HepG2 (cell line): ENCODE results near the gene LCE2C. TPM values are rescaled to one million over a fixed set of nuclear protein-coding genes. Genes with fewer than 3 reads are reported as not detected.

Experiments
- ATAC-seq: fragments of 200-7000 bp; cut with Tn5 transposase; 3 replicates; pipeline ENCODE4 v1.9.1; 2020; ENCODE audit warnings: mild to moderate bottlenecking, moderate library complexity
- BruUV-seq: library from RNA; stranded (reverse); fragments of 400-500 nt; replicated peaks from 2 replicates; lab custom pipeline; 2021; lab: Mats Ljungman, UMichigan
- CTCF ChIA-PET: fragments of 300-600 bp; formaldehyde crosslinking; extraction: SDS; loops from one replicate; lab custom pipeline; 2021; ENCODE audit warnings: low total read pairs, inconsistent platforms, low intra/inter-chr PET ratio; lab: Yijun Ruan, JAX
- POLR2A ChIA-PET: fragments of 350-600 bp; sonication (Branson Sonifier 250); formaldehyde crosslinking; loops from one replicate; lab custom pipeline; 2020; ENCODE audit warnings: antibody characterized with exemption, inconsistent platforms; lab: Yijun Ruan, JAX
- DNase-seq: peaks from one replicate; pipeline ENCODE4 v3.0.0-alpha.2; 2015; ENCODE audit warnings: low spot score
- FAIRE-seq: peaks from 3 replicates; lab custom pipeline; 2011; peaks lifted over from hg19 to GRCh38; lab: Jason Lieb, UNC
- H2AFZ ChIP-seq: one replicate; pipeline ENCODE4 v1.6.1; 2011; ENCODE audit warnings: low read length, inconsistent platforms
- H3K27ac ChIP-seq: fragments of 300-600 bp; 3 replicates; pipeline ENCODE4 v1.8.0; 2011; ENCODE audit warnings: mixed run types, mild to moderate bottlenecking, mixed read lengths, low read length, inconsistent platforms; ENCODE audit not compliant: insufficient read depth; ENCODE audit errors: extremely low read length
- H3K27me3 ChIP-seq, 2 experiments: fragments of 200-600 bp in 1 of 2; 2 replicates in 1 of 2; 3 replicates in 1 of 2; pipeline versions ENCODE4 v1.6.0 to v1.8.0; 2011; ENCODE audit warnings: low read length in 2 of 2, mild to moderate bottlenecking in 2 of 2, moderate library complexity in 2 of 2, inconsistent platforms in 1 of 2; ENCODE audit not compliant: insufficient read depth in 2 of 2, control insufficient read depth in 1 of 2
- H3K36me3 ChIP-seq, 2 experiments: fragments of 200-600 bp in 1 of 2; replicated peaks in 1 of 2; 2 replicates in 1 of 2; 3 replicates in 1 of 2; pipeline versions ENCODE4 v1.5.1 to v1.8.0; 2011; ENCODE audit warnings: low read length in 2 of 2, inconsistent platforms in 1 of 2; ENCODE audit not compliant: insufficient read depth in 2 of 2, control insufficient read depth in 1 of 2
- H3K4me1 ChIP-seq: 2 replicates; pipeline ENCODE4 v1.5.1; 2012; ENCODE audit warnings: low read length, inconsistent platforms; ENCODE audit not compliant: insufficient read depth
- H3K4me2 ChIP-seq: 2 replicates; pipeline ENCODE4 v1.6.0; 2011; ENCODE audit warnings: low read depth, low read length, inconsistent platforms
- H3K4me3 ChIP-seq, 3 experiments: fragments of 200-600 bp in 1 of 3; sonication (generic), shearing (Covaris generic) in 1 of 3; replicated peaks in 1 of 3; 2 replicates each; pipeline ENCODE4 v1.5.1; 2011 to 2016; ENCODE audit warnings: low read length in 3 of 3, inconsistent platforms in 2 of 3, low read depth in 2 of 3, mild to moderate bottlenecking in 2 of 3, control low read depth in 1 of 3, mixed read lengths in 1 of 3; ENCODE audit not compliant: insufficient read depth in 1 of 3
- H3K79me2 ChIP-seq: one replicate; pipeline ENCODE4 v1.6.1; 2011; ENCODE audit warnings: low read length, inconsistent platforms; ENCODE audit not compliant: insufficient read depth
- H3K9ac ChIP-seq: 2 replicates; pipeline ENCODE4 v1.6.0; 2011; ENCODE audit warnings: mild to moderate bottlenecking, low read depth, low read length, inconsistent platforms; ENCODE audit not compliant: insufficient read depth
- H3K9me3 ChIP-seq: 2 replicates; pipeline ENCODE4 v1.5.1; 2012; ENCODE audit warnings: mild to moderate bottlenecking, low read length
- H4K20me1 ChIP-seq: 2 replicates; pipeline ENCODE4 v1.6.0; 2011; ENCODE audit warnings: inconsistent platforms, mild to moderate bottlenecking, low read length, moderate library complexity; ENCODE audit not compliant: insufficient read depth
- CHCHD3 ChIP-seq: sonication (generic); formaldehyde crosslinking; IDR thresholded peaks from 2 replicates; pipeline ENCODE4 v1.8.0; 2022; ENCODE audit warnings: mild to moderate bottlenecking, missing genetic modification reagents, moderate library complexity
- GATAD2A ChIP-seq: IDR thresholded peaks from 2 replicates; pipeline ENCODE4 v1.6.1; 2016
- HOXD1 ChIP-seq: sonication (generic); formaldehyde crosslinking; IDR thresholded peaks from 2 replicates; pipeline ENCODE4 v1.5.0; 2020; ENCODE audit warnings: missing genetic modification reagents
- IKZF5 ChIP-seq: IDR thresholded peaks from 2 replicates; pipeline ENCODE4 v1.6.1; 2018; ENCODE audit warnings: missing genetic modification reagents, mild to moderate bottlenecking, missing compliant biosample characterization
- MED13 ChIP-seq: sonication (generic); formaldehyde crosslinking; IDR thresholded peaks from 2 replicates; pipeline ENCODE4 v1.5.0; 2020; ENCODE audit warnings: missing genetic modification reagents
- MEIS2 ChIP-seq: sonication (generic); formaldehyde crosslinking; IDR thresholded peaks from 2 replicates; pipeline ENCODE4 v1.9.0; 2021; ENCODE audit warnings: mild to moderate bottlenecking, missing genetic modification reagents
- MXD4 ChIP-seq: IDR thresholded peaks from 2 replicates; pipeline ENCODE4 v1.6.1; 2016; ENCODE audit warnings: mild to moderate bottlenecking, missing biosample characterization, missing genetic modification reagents
- SMAD9 ChIP-seq: sonication (generic); formaldehyde crosslinking; IDR thresholded peaks from 2 replicates; pipeline ENCODE4 v1.5.1; 2020; ENCODE audit warnings: mild to moderate bottlenecking, missing genetic modification reagents
- SMARCC2 ChIP-seq: fragments of 450-650 bp; IDR thresholded peaks from 2 replicates; pipeline ENCODE4 v1.6.1; 2017; ENCODE audit warnings: antibody characterized with exemption, mild to moderate bottlenecking
- YY1 ChIP-seq: IDR thresholded peaks from 2 replicates; pipeline ENCODE4 v1.6.1; 2011; ENCODE audit warnings: low read length, low read depth, moderate library complexity, mild to moderate bottlenecking; ENCODE audit not compliant: insufficient read depth, insufficient replicate concordance
- ZBTB3 ChIP-seq: sonication (generic); formaldehyde crosslinking; IDR thresholded peaks from 2 replicates; pipeline ENCODE4 v1.4.0; 2020; ENCODE audit warnings: low read depth, mild to moderate bottlenecking, moderate library complexity, missing genetic modification reagents, borderline replicate concordance
- ZNF20 ChIP-seq: sonication (generic); formaldehyde crosslinking; IDR thresholded peaks from 2 replicates; pipeline ENCODE4 v1.4.0; 2020; ENCODE audit warnings: mild to moderate bottlenecking, moderate library complexity, missing genetic modification reagents
- ZNF451 ChIP-seq: sonication (generic); formaldehyde crosslinking; IDR thresholded peaks from 2 replicates; pipeline ENCODE4 v1.5.0; 2020; ENCODE audit warnings: mild to moderate bottlenecking, missing genetic modification reagents
- ZNF768 ChIP-seq: sonication (generic); formaldehyde crosslinking; IDR thresholded peaks from 2 replicates; pipeline ENCODE4 v1.4.0; 2020; ENCODE audit warnings: missing genetic modification reagents
- WGBS: methylation state at CpG from one replicate; pipeline ENCODE4 v1.1.6; 2017; ENCODE audit warnings: low lambda C conversion rate; 5-methylcytosine and 5-hydroxymethylcytosine counted together
- in situ Hi-C: cut with HindIII; loops from 2 replicates; pipeline ENCODE4 v1.10.0; 2017; ENCODE audit warnings: low pct_unique_long_range_greater_than_20kb; ENCODE audit not compliant: extremely low pct_ligation_motif_present
- intact Hi-C: fragments of 100-400 bp; cut with micrococcal nuclease; formaldehyde crosslinking; loops from one replicate; pipeline ENCODE4 v1.10.0; 2022; ENCODE audit not compliant: unreplicated experiment
- polyA plus RNA-seq, 8 experiments: library from polyadenylated mRNA; depleted of rRNA in 3 of 8; stranded (reverse) in 7 of 8; unstranded in 1 of 8; fragments of >200 nt; fragmentation: Illumina TruSeq in 4 of 8; extraction: Trizol in 4 of 8; gene quantifications; 2 replicates each; pipeline versions ENCODE4 v1.2.1 to v1.2.3, GENCODE V29; 2011 to 2016; ENCODE audit warnings: low read depth in 4 of 8, missing spikeins in 1 of 8, mixed read lengths in 1 of 8; ENCODE audit not compliant: insufficient read depth in 1 of 8
- total RNA-seq, 5 experiments: library from RNA; depleted of rRNA; stranded (reverse); fragments of >200 nt; fragmentation: Illumina TruSeq; extraction: Trizol; gene quantifications; 2 replicates each; pipeline ENCODE4 v1.2.3, GENCODE V29; 2016; ENCODE audit warnings: low read depth in 1 of 5

The LCE2C gene
- total and polyA plus RNA-seq, 2 of the 13 experiments (the other 11 are each of a cell fraction or from before 2014, with no cell fraction given) = not detected

- Histone ChIP-seq H2AFZ (no peak within 1 kb of the TSS), H3K4me3 (no peak within 1 kb of the TSS), H3K27me3 (no peaks in the 10 kb centered on the region; a peak in 1 of 5 replicates), H3K9me3 (no peaks in the 10 kb centered on the region; the same call in 1 of the 2 replicates), H4K20me1 (no peaks in the 10 kb centered on the region), H3K4me1 (no peaks in the 10 kb centered on the region), H3K79me2 (no peaks in the 10 kb centered on the region), H3K9ac (no peak within 1 kb of the TSS), H3K27ac (no peak within 1 kb of the TSS), H3K36me3 (no peaks in the 10 kb centered on the region), H3K4me2 (no peak within 1 kb of the TSS)
- WGBS = 0% methylated on average over 1 of the region's 4 CpGs
- BruUV-seq = no TSS peak
- TF ChIP-seq ZNF451 (CRISPR knock-in tag) = no peak
- TF ChIP-seq MEIS2 = no peak
- no peak for TF ChIP-seq ZBTB3 (CRISPR knock-in tag)
- no peak for TF ChIP-seq ZNF20 (CRISPR knock-in tag)
- TF ChIP-seq YY1 = no peak
- TF ChIP-seq SMAD9 = no peak
- no peak for TF ChIP-seq HOXD1 (CRISPR knock-in tag)
- no peak for TF ChIP-seq ZNF768
- TF ChIP-seq IKZF5 (CRISPR knock-in tag) = no peak
- TF ChIP-seq MXD4 = no peak
- TF ChIP-seq GATAD2A (CRISPR knock-in tag) = no peak
- TF ChIP-seq SMARCC2 = no peak
- no peak for TF ChIP-seq CHCHD3 (CRISPR knock-in tag)
- TF ChIP-seq MED13 (CRISPR knock-in tag) = no peak
- no peak for ATAC-seq
- POLR2A ChIA-PET = no interaction called here
- CTCF ChIA-PET = no interaction called here
- no peak for FAIRE-seq
- intact Hi-C loops = no loop called here
- DNase-seq = no peak
- in situ Hi-C loops = no loop called here
Observed at GRCh38 chr1:152697701-152698600, 22.9 kb downstream of the LCE2C start, which contains the start of gene LCE2A. TSS of gene LCE2A (plus strand) at chr1:152698345. CDS start at chr1:152698902, 557 bp downstream.
